GM12878 (cell line): ENCODE data around the gene RANBP1. TPM values are rescaled to one million over a fixed set of nuclear protein-coding genes. Genes with fewer than 3 reads are reported as not detected.

Experiments
- CHD4 ChIP-seq: fragments of 200-600 bp; sonication (generic); IDR thresholded peaks from 2 replicates; pipeline ENCODE4 v1.6.1; 2016; ENCODE audit warnings: mild to moderate bottlenecking
- CUX1 ChIP-seq: IDR thresholded peaks from 2 replicates; pipeline ENCODE4 v1.6.1; 2012; ENCODE audit warnings: improper control_type of control experiment, low read depth, low read length; ENCODE audit not compliant: insufficient replicate concordance
- E2F4 ChIP-seq: IDR thresholded peaks from 2 replicates; pipeline ENCODE4 v1.6.1; 2012; ENCODE audit warnings: low read depth, low read length, improper control_type of control experiment
- HCFC1 ChIP-seq: fragments of 150-350 bp; IDR thresholded peaks from 2 replicates; pipeline ENCODE4 v1.6.1; 2014; ENCODE audit warnings: low read length
- SP1 ChIP-seq: IDR thresholded peaks from one replicate; pipeline ENCODE4 v1.6.1; 2011; ENCODE audit warnings: low read depth, low read length
- SRF ChIP-seq, 2 experiments: IDR thresholded peaks; 2 replicates each; pipeline ENCODE4 v1.6.1; 2011; ENCODE audit warnings: low read depth in 2 of 2, low read length in 2 of 2, mild to moderate bottlenecking in 1 of 2, moderate library complexity in 1 of 2
- STAT3 ChIP-seq: IDR thresholded peaks from 2 replicates; pipeline ENCODE4 v1.6.1; 2011; ENCODE audit warnings: low read depth, low read length, improper control_type of control experiment
- TBL1XR1 ChIP-seq: IDR thresholded peaks from 2 replicates; pipeline ENCODE4 v1.6.1; 2012; ENCODE audit warnings: low read depth, low read length, improper control_type of control experiment
- polyA plus RNA-seq, 11 experiments: library from polyadenylated mRNA; depleted of rRNA in 4 of 11; unstranded in 6 of 11; stranded (reverse) in 5 of 11; fragments of >200 nt; fragmentation: Nextera tagmentation in 4 of 11; fragmentation: Illumina TruSeq in 1 of 11; extraction: Ambion mirVana in 4 of 11; extraction: Trizol in 1 of 11; gene quantifications; 1 replicate in 1 of 11; 2 replicates in 10 of 11; pipeline versions ENCODE4 v1.2.1 to v1.2.3, GENCODE V29; 2011 to 2016; ENCODE audit warnings: inconsistent platforms in 2 of 11, missing spikeins in 2 of 11, low read depth in 1 of 11
- total RNA-seq, 4 experiments: library from RNA; depleted of rRNA in 3 of 4; stranded (reverse); fragments of >200 nt in 3 of 4; fragmentation: Illumina TruSeq in 1 of 4; extraction: Trizol in 1 of 4; gene quantifications; 2 replicates each; pipeline versions ENCODE4 v1.2.1 to v1.2.3, GENCODE V29; 2013 to 2021
- TF ChIP-seq, protein P1 (sequence below): fragments of 450-650 bp; IDR thresholded peaks from 2 replicates; pipeline ENCODE4 v1.6.1; 2017; ENCODE audit warnings: mild to moderate bottlenecking, low read depth, inconsistent platforms; ENCODE audit not compliant: poor library complexity, severe bottlenecking

The RANBP1 gene
- total and polyA plus RNA-seq, 10 of the 15 experiments (the other 5 are each of a cell fraction or from before 2014, with no cell fraction given): 55.3 to 808 (median 394) TPM

DNA sequence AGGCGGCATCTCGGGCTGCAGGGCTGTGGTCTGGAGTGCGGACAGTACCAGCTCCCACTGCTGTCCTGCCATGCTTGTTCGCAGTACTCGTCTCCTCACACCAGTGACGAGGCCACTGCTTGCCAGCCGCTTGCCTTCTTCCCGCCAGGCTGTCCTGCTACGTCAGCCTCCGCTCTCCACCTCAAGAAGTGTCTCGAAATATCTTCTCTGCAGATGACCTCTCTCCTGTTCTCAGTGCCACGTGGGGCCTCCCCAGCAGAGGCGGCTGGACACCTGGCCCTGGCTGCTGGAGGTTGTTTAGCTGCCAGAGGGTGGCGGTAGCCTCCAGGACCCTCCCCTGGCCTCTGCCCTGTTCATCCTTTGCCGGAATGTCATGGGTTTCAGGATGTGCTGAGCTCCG lies 38.0 kb downstream of the RANBP1 start (continued):
- TF ChIP-seq E2F4: no peak
- no peak for TF ChIP-seq SRF (IDR thresholded peaks at IDR 0.05; ENCODE audit: low read depth in 2 of 2, low read length in 2 of 2)
- TF ChIP-seq, protein P1, sequence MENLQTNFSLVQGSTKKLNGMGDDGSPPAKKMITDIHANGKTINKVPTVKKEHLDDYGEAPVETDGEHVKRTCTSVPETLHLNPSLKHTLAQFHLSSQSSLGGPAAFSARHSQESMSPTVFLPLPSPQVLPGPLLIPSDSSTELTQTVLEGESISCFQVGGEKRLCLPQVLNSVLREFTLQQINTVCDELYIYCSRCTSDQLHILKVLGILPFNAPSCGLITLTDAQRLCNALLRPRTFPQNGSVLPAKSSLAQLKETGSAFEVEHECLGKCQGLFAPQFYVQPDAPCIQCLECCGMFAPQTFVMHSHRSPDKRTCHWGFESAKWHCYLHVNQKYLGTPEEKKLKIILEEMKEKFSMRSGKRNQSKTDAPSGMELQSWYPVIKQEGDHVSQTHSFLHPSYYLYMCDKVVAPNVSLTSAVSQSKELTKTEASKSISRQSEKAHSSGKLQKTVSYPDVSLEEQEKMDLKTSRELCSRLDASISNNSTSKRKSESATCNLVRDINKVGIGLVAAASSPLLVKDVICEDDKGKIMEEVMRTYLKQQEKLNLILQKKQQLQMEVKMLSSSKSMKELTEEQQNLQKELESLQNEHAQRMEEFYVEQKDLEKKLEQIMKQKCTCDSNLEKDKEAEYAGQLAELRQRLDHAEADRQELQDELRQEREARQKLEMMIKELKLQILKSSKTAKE: no peak
- no peak for TF ChIP-seq CUX1
- no peak for TF ChIP-seq CHD4
- TF ChIP-seq STAT3: no peak
- no peak for TF ChIP-seq SP1
- no peak for TF ChIP-seq TBL1XR1
- no peak for TF ChIP-seq HCFC1
